Esophagus muscularis mucosa (tissue), 4 donors: ENCODE measurements around the gene ADA. TPM values are rescaled to one million over a fixed set of nuclear protein-coding genes. Genes with fewer than 3 reads are reported as not detected.
A peak's percentile ranks its signal among the peaks of the same experiment; 100 is the strongest.

Source experiments
- DNase-seq: peaks from one replicate; pipeline ENCODE4 v3.0.0-alpha.2; 2017; ENCODE audit errors: extremely low spot score
- H3K27ac ChIP-seq, 4 donors: fragments of 200-600 bp; sonication (generic); replicated peaks in 1 of 4; 1 replicate in 3 of 4; 2 replicates in 1 of 4; pipeline ENCODE4 v1.5.1; 2016 to 2019; ENCODE audit warnings: mild to moderate bottlenecking in 1 of 4
- H3K27me3 ChIP-seq, 4 donors: fragments of 200-600 bp; sonication (generic); one replicate each; pipeline versions ENCODE4 v1.5.1 to v1.6.0; 2016 to 2019
- H3K36me3 ChIP-seq, 4 donors: fragments of 200-600 bp; sonication (generic); one replicate each; pipeline ENCODE4 v1.5.1; 2016 to 2019
- H3K4me1 ChIP-seq, 4 donors: fragments of 200-600 bp; sonication (generic); one replicate each; pipeline ENCODE4 v1.5.1; 2016 to 2019
- H3K4me3 ChIP-seq, 4 donors: fragments of 200-600 bp; sonication (generic); 1 replicate in 2 of 4; 2 replicates in 2 of 4; pipeline ENCODE4 v1.5.1; 2016 to 2019; ENCODE audit warnings: mild to moderate bottlenecking in 4 of 4, moderate library complexity in 1 of 4
- H3K9me3 ChIP-seq, 4 donors: fragments of 200-600 bp; sonication (generic); 1 replicate in 3 of 4; 2 replicates in 1 of 4; pipeline ENCODE4 v1.5.1; 2016 to 2019
- EP300 ChIP-seq: sonication (generic); formaldehyde crosslinking; IDR thresholded peaks from one replicate; pipeline ENCODE4 v1.6.1; 2017; ENCODE audit warnings: antibody characterized with exemption
- POLR2A ChIP-seq: fragments of 450-650 bp; IDR thresholded peaks from one replicate; pipeline ENCODE4 v1.6.1; 2017; ENCODE audit warnings: antibody characterized with exemption, moderate library complexity, mild to moderate bottlenecking, low read depth
- POLR2AphosphoS5 ChIP-seq, 2 donors: sonication (generic); formaldehyde crosslinking; IDR thresholded peaks; one replicate each; pipeline ENCODE4 v1.6.1; 2017; ENCODE audit warnings: antibody characterized with exemption in 2 of 2
- WGBS: methylation state at CpG from one replicate; pipeline ENCODE4 v1.1.5; 2018; 5-methylcytosine and 5-hydroxymethylcytosine counted together
- intact Hi-C: fragments of 100-400 bp; cut with DNase I; formaldehyde crosslinking; loops from one replicate; pipeline ENCODE4 v1.15.1; 2023
- total RNA-seq, 4 donors: library from RNA; depleted of rRNA; stranded (reverse); fragments of >200 nt; gene quantifications; one replicate each; pipeline versions ENCODE4 v1.1.0 to v1.2.1, GENCODE V29; 2016
- TF ChIP-seq, protein P1 (sequence below), 3 experiments: fragments of 200-600 bp in 2 of 3; fragments of 450-650 bp in 1 of 3; sonication (generic) in 2 of 3; IDR thresholded peaks; one replicate each; pipeline ENCODE4 v1.5.1; 2017 to 2019; ENCODE audit warnings: antibody characterized with exemption in 3 of 3, mild to moderate bottlenecking in 2 of 3, moderate library complexity in 1 of 3

The ADA gene
- total RNA-seq, 4 donors from 2014 or later: 9.6 to 18.4 (median 13.4) TPM

- TF ChIP-seq POLR2AphosphoS5 (IDR thresholded peaks at IDR 0.05) (peak in 1 of 2 donors; percentile 5), POLR2A (no peak)
- DNase-seq: no peak
- peak overlapping the region in 1 of 4 donors; percentile 21 for H3K4me3 ChIP-seq
- H3K27ac ChIP-seq: peak overlapping the region; percentile 88 to 93 (median 90)
- intact Hi-C loops: loop anchor here (10.0 kb wide), 1 partner anchor 386 kb away; the partner anchor contains the start of gene OSER1
- WGBS: 48% methylated on average over 11 of the region's 11 CpGs
- no peaks in the 10 kb centered on the region for H3K9me3 ChIP-seq
- peaks cover 0 to 10% (median 2%) of the 10 kb centered on the region in 4 donors for H3K36me3 ChIP-seq
- peaks cover 86 to 92% (median 91%) of the 10 kb centered on the region in 4 donors for H3K4me1 ChIP-seq
- H3K27me3 ChIP-seq: no peaks in the 10 kb centered on the region
Measured at GRCh38 chr20:44600758-44601201, 50.7 kb downstream of the ADA start.

DNA sequence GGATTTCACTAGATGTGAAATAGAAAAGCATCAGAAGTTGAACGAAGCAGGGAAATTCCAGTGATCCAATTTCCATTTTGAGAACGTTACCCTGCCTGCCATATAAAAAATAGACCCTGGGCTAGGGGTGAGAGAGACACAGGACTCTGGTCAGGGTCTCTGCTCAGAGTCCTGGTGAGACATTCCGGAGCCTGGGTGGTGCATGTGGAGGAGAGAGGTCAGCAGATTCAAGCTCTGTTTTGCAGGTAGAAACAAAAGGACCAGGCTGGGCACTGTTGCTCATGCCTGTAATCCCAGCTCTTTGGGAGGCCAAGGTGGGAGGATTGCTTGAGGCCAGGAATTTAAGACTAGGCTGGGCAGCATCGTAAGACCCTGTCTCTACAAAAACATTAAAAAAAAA lies 51.2 kb downstream of the ADA start:
- Histone ChIP-seq H3K27me3 (no peaks in the 10 kb centered on the region), H3K4me3 (no peak overlapping the region), H3K4me1 (peaks cover 90 to 97% (median 95%) of the 10 kb centered on the region in 4 donors), H3K27ac (peak overlapping the region; percentile 88 to 93 (median 90)), H3K9me3 (no peaks in the 10 kb centered on the region), H3K36me3 (peaks cover 0 to 10% (median 2%) of the 10 kb centered on the region in 4 donors)
- no peak for DNase-seq
- WGBS: 70% methylated on average over 4 of the region's 4 CpGs
- intact Hi-C loops: loop anchor here (10.0 kb wide), 1 partner anchor 386 kb away; the partner anchor contains the start of gene OSER1
- TF ChIP-seq POLR2A (no peak), EP300 (no peak), POLR2AphosphoS5 (IDR thresholded peaks at IDR 0.05) (no peak)
- TF ChIP-seq, protein P1, sequence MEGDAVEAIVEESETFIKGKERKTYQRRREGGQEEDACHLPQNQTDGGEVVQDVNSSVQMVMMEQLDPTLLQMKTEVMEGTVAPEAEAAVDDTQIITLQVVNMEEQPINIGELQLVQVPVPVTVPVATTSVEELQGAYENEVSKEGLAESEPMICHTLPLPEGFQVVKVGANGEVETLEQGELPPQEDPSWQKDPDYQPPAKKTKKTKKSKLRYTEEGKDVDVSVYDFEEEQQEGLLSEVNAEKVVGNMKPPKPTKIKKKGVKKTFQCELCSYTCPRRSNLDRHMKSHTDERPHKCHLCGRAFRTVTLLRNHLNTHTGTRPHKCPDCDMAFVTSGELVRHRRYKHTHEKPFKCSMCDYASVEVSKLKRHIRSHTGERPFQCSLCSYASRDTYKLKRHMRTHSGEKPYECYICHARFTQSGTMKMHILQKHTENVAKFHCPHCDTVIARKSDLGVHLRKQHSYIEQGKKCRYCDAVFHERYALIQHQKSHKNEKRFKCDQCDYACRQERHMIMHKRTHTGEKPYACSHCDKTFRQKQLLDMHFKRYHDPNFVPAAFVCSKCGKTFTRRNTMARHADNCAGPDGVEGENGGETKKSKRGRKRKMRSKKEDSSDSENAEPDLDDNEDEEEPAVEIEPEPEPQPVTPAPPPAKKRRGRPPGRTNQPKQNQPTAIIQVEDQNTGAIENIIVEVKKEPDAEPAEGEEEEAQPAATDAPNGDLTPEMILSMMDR (IDR thresholded peaks at IDR 0.05): no peak

DNA sequence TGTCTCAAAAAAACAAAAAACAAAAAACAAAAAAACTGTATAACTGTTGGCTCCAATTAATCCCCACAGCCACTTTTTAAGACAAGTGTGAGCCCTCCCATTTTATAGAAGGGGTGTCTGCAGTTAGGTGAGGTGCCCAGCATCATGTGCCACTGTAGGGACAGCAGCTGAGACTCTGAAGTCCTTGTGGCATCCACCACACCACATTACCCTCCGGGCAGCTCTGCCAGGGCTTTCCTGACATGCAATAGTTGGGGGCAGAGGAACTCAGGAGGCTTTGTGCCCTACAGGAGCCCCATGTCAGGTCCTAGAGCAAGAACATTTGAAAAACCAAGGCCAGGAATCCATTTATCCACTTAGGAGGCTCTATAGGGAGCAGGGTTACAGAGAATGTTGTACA lies 51.8 kb downstream of the ADA start:
- intact Hi-C loops: loop anchor here (10.0 kb wide), 1 partner anchor 385 kb away; the partner anchor contains the start of gene OSER1
- no peaks in the 10 kb centered on the region for H3K27me3 ChIP-seq
- 91% methylated on average over 1 of the region's 1 CpG for WGBS
- DNase-seq: no peak
- peaks cover 0 to 10% (median 2%) of the 10 kb centered on the region in 4 donors for H3K36me3 ChIP-seq
- TF ChIP-seq, protein P1 (IDR thresholded peaks at IDR 0.05): no peak
- no peak for TF ChIP-seq POLR2AphosphoS5 (IDR thresholded peaks at IDR 0.05)
- no peak for TF ChIP-seq EP300
- no peak for TF ChIP-seq POLR2A
- no peak overlapping the region for H3K4me3 ChIP-seq
- H3K27ac ChIP-seq: peak overlapping the region; percentile 88 to 93 (median 90)
- H3K9me3 ChIP-seq: no peaks in the 10 kb centered on the region
- peaks cover 96 to 99% (median 98%) of the 10 kb centered on the region in 4 donors for H3K4me1 ChIP-seq

- DNase-seq: no peak
- no peaks in the 10 kb centered on the region for H3K27me3 ChIP-seq
- peak overlapping the region; percentile 88 to 93 (median 90) for H3K27ac ChIP-seq
- 81% methylated on average over 4 of the region's 4 CpGs for whole genome bisulfite sequencing
- intact Hi-C loops: no loop called here
- peaks cover 0 to 14% (median 0%) of the 10 kb centered on the region in 4 donors for H3K36me3 ChIP-seq
- no peak for TF ChIP-seq POLR2A
- TF ChIP-seq, protein P1 (IDR thresholded peaks at IDR 0.05): peak in 1 of 3 experiments; percentile 32
- no peak for TF ChIP-seq EP300
- peak; percentile 28 to 59 for TF ChIP-seq POLR2AphosphoS5 (IDR thresholded peaks at IDR 0.05)
- H3K9me3 ChIP-seq: no peaks in the 10 kb centered on the region
- no peak overlapping the region for H3K4me3 ChIP-seq
- H3K4me1 ChIP-seq: peaks cover 99 to 100% (median 100%) of the 10 kb centered on the region in 4 donors
Measured at GRCh38 chr20:44598423-44599305, 52.8 kb downstream of the ADA start.

DNA sequence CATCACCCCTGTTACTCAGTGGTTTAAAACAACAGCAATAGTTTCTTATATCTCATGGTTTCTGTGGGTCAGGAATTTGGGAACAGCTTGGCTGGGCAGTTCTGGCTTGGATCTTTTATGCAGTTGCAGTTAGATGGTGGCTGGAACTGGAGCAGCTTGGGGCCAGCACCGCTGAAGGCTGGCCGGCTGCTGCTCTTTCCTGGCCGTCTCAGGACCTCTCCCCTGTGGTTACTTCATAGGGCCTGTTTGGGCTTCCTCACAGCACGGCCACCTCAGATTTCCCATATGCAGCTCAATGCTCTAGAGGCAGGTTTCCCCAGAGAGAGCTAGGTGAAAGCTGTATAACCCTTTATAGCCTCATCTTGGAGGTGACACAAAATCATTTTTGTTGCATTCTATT lies 53.6 kb downstream of the ADA start:
- intact Hi-C loops: no loop called here
- Histone ChIP-seq H3K4me1 (peaks cover 96 to 100% (median 96%) of the 10 kb centered on the region in 4 donors), H3K4me3 (no peak overlapping the region), H3K36me3 (peaks cover 0 to 17% (median 0%) of the 10 kb centered on the region in 4 donors), H3K9me3 (no peaks in the 10 kb centered on the region), H3K27ac (peak overlapping the region; percentile 88 to 93 (median 90)), H3K27me3 (no peaks in the 10 kb centered on the region)
- TF ChIP-seq POLR2AphosphoS5 (IDR thresholded peaks at IDR 0.05) (no peak), POLR2A (no peak), EP300 (no peak)
- TF ChIP-seq, protein P1 (IDR thresholded peaks at IDR 0.05): no peak
- DNase-seq: no peak
- 55% methylated on average over 2 of the region's 4 CpGs for WGBS
